Measurements from ENCODE around the gene TCN2. TPM values are rescaled to one million over a fixed set of nuclear protein-coding genes. Genes with fewer than 3 reads are reported as not detected.
"Not testable (repeated sequence)": the region's sequence is repeated elsewhere in the genome, so short reads cannot be mapped to it uniquely, and the experiment has no call there.

The TCN2 gene
- total and polyA plus RNA-seq, 12 donors = 8.9 to 46.8 (median 14.8) TPM

GRCh38 chr22:30671071-30671470, 64.1 kb downstream of the TCN2 start:
- peaks cover 0 to 9% (median 0%) of the 10 kb centered on the region in 7 donors for H3K27me3 ChIP-seq
- H3K9me3 ChIP-seq = no peaks in the 10 kb centered on the region
- no peaks in the 10 kb centered on the region for H3K36me3 ChIP-seq
- no peak overlapping the region for H3K4me3 ChIP-seq
- 83 to 88% methylated on average over 3 of the region's 3 CpGs for WGBS, 2 donors
- no peak for TF ChIP-seq CTCF (IDR thresholded peaks at IDR 0.05)
- intact Hi-C loops (cut with DNase I) = no loop called here
- no peak overlapping the region for H3K27ac ChIP-seq
- no peak for ATAC-seq
- DNase-seq = no peak
- peaks cover 0 to 18% (median 15%) of the 10 kb centered on the region in 9 donors for H3K4me1 ChIP-seq

- intact Hi-C loops (cut with DNase I) = no loop called here
- no peak for TF ChIP-seq CTCF (IDR thresholded peaks at IDR 0.05)
- Histone ChIP-seq H3K36me3 (no peaks in the 10 kb centered on the region), H3K4me3 (no peak overlapping the region), H3K27ac (no peak overlapping the region), H3K4me1 (peaks cover 0 to 5% (median 3%) of the 10 kb centered on the region in 9 donors), H3K9me3 (no peaks in the 10 kb centered on the region), H3K27me3 (peaks cover 0 to 8% (median 0%) of the 10 kb centered on the region in 7 donors)
- WGBS, 2 donors = 89 to 92% methylated on average over 4 of the region's 4 CpGs
- ATAC-seq (no peak), DNase-seq (no peak)
Observed at GRCh38 chr22:30673136-30673535, 66.2 kb downstream of the TCN2 start.

GRCh38 chr22:30674482-30674881, 67.5 kb downstream of the TCN2 start:
- ATAC-seq = no peak
- Histone ChIP-seq H3K27ac (no peak overlapping the region), H3K36me3 (no peaks in the 10 kb centered on the region), H3K9me3 (no peaks in the 10 kb centered on the region), H3K27me3 (peaks cover 0 to 8% (median 0%) of the 10 kb centered on the region in 7 donors), H3K4me1 (no peaks in the 10 kb centered on the region), H3K4me3 (no peak overlapping the region)
- DNase-seq = no peak
- WGBS, 2 donors = 86 to 91% methylated on average over 6 of the region's 6 CpGs
- intact Hi-C loops (cut with DNase I) = no loop called here
- no peak for TF ChIP-seq CTCF (IDR thresholded peaks at IDR 0.05)

GRCh38 chr22:30675436-30675835, 68.5 kb downstream of the TCN2 start:
- 68 to 78% methylated on average over 9 of the region's 9 CpGs for WGBS, 2 donors
- ATAC-seq (no peak), DNase-seq (no peak)
- TF ChIP-seq CTCF (IDR thresholded peaks at IDR 0.05) = no peak
- H3K27ac ChIP-seq = no peak overlapping the region
- intact Hi-C loops (cut with DNase I) = no loop called here
- H3K27me3 ChIP-seq = peaks cover 0 to 8% (median 0%) of the 10 kb centered on the region in 7 donors
- no peaks in the 10 kb centered on the region for H3K9me3 ChIP-seq
- peaks cover 0 to under 1% (median 0%) of the 10 kb centered on the region in 9 donors for H3K4me1 ChIP-seq
- H3K4me3 ChIP-seq = no peak overlapping the region
- no peaks in the 10 kb centered on the region for H3K36me3 ChIP-seq

- ATAC-seq; intact Hi-C loops (cut with DNase I); H3K4me3 ChIP-seq; H3K9me3 ChIP-seq; H3K36me3 ChIP-seq; H3K27ac ChIP-seq; H3K27me3 ChIP-seq; DNase-seq: not testable (repeated sequence)
- 70% methylated on average over 3 of the region's 3 CpGs for WGBS, 2 donors
- H3K4me1 ChIP-seq = peaks cover 0 to 11% (median 0%) of the 10 kb centered on the region in 9 donors
Observed at GRCh38 chr22:30676565-30676964, 69.6 kb downstream of the TCN2 start.

Other genes starting within 250 kb of the TCN2 start
- 10 to 100 TPM in 1 of 10 donors, 1 to 10 TPM in 9; 3.4 to 10.5 (median 6.0) TPM for gene RNF215, start 219.8 kb upstream of the TCN2 start, total RNA-seq
- gene RNF215, start 219.8 kb upstream of the TCN2 start, polyA plus RNA-seq = 1 to 10 TPM; 4.9 to 7.2 TPM
- gene SEC14L2, start 210.2 kb upstream of the TCN2 start, total RNA-seq = 1 to 10 TPM in 2 of 10 donors, under 1 TPM in 8; 0.21 to 3.7 (median 0.78) TPM
- 1 to 10 TPM in 1 of 2 donors, under 1 TPM in 1; 0.80 to 7.6 TPM for gene SEC14L2, start 210.2 kb upstream of the TCN2 start, polyA plus RNA-seq
- 10 to 100 TPM in 7 of 10 donors, 1 to 10 TPM in 3; 5.9 to 31.0 (median 13.2) TPM for gene MTFP1, start 181.4 kb upstream of the TCN2 start, total RNA-seq
- 100 to 1,000 TPM in 1 of 2 donors, 10 to 100 TPM in 1; 50.8 to 132 TPM for gene MTFP1, start 181.4 kb upstream of the TCN2 start, polyA plus RNA-seq
- gene SEC14L3, start 135.2 kb upstream of the TCN2 start, total RNA-seq = not detected
- gene SEC14L3, start 135.2 kb upstream of the TCN2 start, polyA plus RNA-seq = not detected
- gene SEC14L4, start 101.5 kb upstream of the TCN2 start, total RNA-seq = under 1 TPM in 2 of 10 donors, not detected in 8; 0.12 to 0.15 TPM
- gene SEC14L4, start 101.5 kb upstream of the TCN2 start, polyA plus RNA-seq = not detected
- under 1 TPM in 5 of 10 donors, not detected in 5; 0.11 to 0.37 (median 0.25) TPM for gene SEC14L6, start 60.4 kb upstream of the TCN2 start, total RNA-seq
- not detected for gene SEC14L6, start 60.4 kb upstream of the TCN2 start, polyA plus RNA-seq
- gene GAL3ST1, start 32.5 kb upstream of the TCN2 start, total RNA-seq = under 1 TPM in 2 of 10 donors, not detected in 8; 0.22 to 0.28 TPM
- gene GAL3ST1, start 32.5 kb upstream of the TCN2 start, polyA plus RNA-seq = under 1 TPM; 0.29 to 0.49 TPM
- gene PES1, start 15.3 kb upstream of the TCN2 start, total RNA-seq = 10 to 100 TPM; 16.3 to 31.3 (median 24.5) TPM
- 10 to 100 TPM; 26.2 to 51.7 TPM for gene PES1, start 15.3 kb upstream of the TCN2 start, polyA plus RNA-seq
- 1 to 10 TPM; 1.8 to 6.0 (median 3.1) TPM for gene SLC35E4, start 28.6 kb downstream of the TCN2 start, total RNA-seq
- 1 to 10 TPM; 3.3 to 3.8 TPM for gene SLC35E4, start 28.6 kb downstream of the TCN2 start, polyA plus RNA-seq
- 1 to 10 TPM; 1.5 to 6.3 (median 2.8) TPM for gene DUSP18, start 60.7 kb downstream of the TCN2 start, total RNA-seq
- gene DUSP18, start 60.7 kb downstream of the TCN2 start, polyA plus RNA-seq = 1 to 10 TPM; 1.6 to 2.3 TPM
- gene OSBP2, start 87.7 kb downstream of the TCN2 start, total RNA-seq = 10 to 100 TPM in 8 of 10 donors, 1 to 10 TPM in 2; 6.7 to 20.1 (median 14.9) TPM
- gene OSBP2, start 87.7 kb downstream of the TCN2 start, polyA plus RNA-seq = 1 to 10 TPM in 1 of 2 donors, under 1 TPM in 1; 0.84 to 5.0 TPM